Stimulated activated CD4-positive, alpha-beta T cell treated with anti-CD3 and anti-CD28 coated beads, Interleukin-12 subunit alpha, Interleukin-12 subunit beta, amount 100 ng/mL, for 24 hours (primary cell): ENCODE results near the gene GPER1.
A peak's percentile ranks its signal among the peaks of the same experiment; 100 is the strongest.
"Not testable (repeated sequence)": the region's sequence is repeated elsewhere in the genome, so short reads cannot be mapped to it uniquely, and the experiment has no call there.

Source experiments
- DNase-seq, 2 experiments: peaks; one replicate each; pipeline ENCODE4 v3.0.0-alpha.2; 2020; ENCODE audit warnings: low read depth in 2 of 2

Gene GPER1

DNA sequence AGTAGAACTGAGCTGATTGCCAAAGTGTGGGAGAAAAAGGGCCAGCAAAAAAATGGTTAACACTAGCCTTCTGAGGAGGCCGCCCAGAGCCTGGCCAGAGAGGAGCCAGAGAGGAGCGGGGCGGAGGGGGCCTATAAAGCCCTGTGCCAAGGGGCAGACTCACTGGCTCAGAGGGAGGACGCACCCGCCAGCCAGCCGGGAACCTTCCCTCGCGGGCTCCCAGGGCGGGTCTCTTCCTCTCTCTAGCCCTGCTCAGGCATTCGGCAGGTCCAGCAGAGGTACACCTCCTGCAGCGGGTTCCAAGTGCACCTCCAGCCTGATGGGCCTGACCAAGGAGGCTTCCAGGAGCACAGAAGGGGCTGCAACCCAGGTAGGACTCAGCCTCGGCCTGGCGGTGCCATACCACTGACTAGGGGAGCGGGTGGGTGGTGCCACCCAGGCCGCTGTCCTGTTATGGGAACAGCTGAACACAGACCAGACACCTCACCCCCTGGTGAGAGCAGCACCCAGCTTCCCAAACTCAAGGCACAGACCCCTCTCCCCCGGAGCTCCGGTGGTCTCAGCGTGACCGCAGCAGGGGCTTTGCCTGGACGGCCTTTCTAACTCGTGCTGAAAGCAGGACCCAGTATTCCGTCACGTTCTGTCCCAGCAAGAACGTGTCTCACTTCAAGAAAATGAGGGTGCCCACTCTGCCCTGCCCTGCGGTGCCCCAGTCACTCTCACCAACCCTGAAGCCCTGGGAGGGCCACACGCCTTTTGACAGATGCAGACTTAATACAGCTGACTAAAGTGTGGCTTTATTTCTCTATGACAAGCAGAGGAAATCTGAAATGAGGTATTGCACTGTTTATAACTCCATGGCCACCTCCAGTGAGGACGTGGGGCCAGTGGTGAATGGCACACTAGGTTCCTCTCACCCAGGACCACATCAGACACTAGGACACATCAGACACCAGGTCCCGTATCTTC, at the start of gene GPER1:
GPER1 (plus strand) TSS at position 162 of the 969 bp plus-strand sequence. CDS start 3,616 bp downstream, outside the sequence.
- DNase-seq, result no peak

DNA sequence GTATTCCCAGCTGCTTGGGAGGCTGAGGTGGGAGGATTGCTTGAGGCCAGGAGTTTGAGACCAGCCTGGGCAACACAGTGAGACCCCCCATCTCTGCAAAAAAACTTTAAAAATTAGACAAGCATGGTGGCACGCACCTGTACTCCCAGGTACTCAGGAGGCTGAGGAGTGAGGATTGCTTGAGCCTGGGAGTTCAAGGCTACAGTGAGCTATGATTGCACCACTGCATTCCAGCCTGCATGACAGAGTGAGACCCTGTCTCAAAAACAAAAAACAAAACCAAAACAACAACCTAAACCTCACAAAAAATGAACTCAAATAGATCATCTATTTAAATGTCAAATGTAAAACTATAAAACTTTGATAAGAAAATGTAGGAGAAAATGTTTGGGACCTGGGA, 47.7 kb upstream of the GPER1 start:
- DNase-seq, result not testable (repeated sequence)

- DNase-seq, result no peak
Observed at GRCh38 chr7:1040790-1041189, 47.1 kb upstream of the GPER1 start.

DNA sequence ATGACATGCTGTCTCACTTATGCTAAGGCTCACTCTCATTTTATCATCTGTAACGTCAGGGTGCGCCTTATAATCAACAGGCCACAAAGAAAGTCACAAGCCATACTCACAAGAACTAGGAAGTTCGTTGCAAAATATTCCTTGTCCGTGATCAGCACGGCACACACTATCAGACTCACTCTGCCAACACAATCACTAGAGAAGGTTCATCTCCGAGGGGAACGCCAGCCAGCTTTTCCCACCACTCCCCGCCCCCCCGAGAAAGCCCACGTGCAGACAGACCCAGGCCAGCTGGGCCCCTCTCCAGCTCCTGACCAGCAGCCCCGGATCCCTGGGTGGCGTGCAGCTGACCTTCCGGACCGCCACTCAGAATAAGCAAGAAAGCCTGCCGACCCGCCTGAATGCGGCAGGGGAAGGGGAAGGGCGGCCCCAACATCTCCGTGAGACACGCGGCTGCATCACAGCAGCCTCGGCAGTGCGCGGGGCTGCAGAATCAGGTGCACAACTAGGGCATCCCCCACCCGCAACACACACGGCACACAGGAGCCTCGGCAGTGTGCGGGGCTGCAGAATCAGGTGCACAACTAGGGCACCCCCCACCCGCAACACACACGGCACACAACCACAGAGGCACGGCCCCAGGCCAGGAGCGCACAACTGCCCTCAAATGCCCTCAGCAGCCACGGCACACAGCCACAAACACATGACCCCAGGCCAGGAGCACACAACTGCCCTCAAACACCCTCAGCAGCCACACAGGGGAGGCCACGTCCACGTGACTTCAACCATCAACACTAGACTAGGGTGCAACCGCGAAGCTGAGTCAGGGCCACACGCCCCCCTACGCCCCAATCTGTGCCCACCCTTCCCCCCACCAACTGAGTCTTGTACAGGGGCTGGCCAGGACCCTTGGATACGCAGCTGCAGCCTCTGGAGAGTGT, 46.1 kb upstream of the GPER1 start:
- no peak for DNase-seq

DNA sequence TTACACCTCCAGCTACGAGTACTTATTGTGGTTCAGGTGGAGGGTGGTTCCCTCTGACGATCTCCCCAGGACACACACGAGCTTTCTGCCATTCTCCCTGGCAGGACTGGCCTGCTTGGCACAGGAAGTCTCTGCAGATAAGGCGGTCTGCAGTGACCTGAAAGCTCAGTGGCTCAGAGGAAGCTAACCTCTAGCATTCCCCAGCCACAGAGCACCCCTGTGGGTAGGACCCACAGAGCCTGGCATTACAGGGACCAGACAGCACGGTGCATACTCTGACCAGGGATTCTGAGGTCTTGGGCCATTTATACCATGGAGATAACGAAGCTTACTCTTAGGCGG, 45.5 kb upstream of the GPER1 start:
- no peak for DNase-seq

DNA sequence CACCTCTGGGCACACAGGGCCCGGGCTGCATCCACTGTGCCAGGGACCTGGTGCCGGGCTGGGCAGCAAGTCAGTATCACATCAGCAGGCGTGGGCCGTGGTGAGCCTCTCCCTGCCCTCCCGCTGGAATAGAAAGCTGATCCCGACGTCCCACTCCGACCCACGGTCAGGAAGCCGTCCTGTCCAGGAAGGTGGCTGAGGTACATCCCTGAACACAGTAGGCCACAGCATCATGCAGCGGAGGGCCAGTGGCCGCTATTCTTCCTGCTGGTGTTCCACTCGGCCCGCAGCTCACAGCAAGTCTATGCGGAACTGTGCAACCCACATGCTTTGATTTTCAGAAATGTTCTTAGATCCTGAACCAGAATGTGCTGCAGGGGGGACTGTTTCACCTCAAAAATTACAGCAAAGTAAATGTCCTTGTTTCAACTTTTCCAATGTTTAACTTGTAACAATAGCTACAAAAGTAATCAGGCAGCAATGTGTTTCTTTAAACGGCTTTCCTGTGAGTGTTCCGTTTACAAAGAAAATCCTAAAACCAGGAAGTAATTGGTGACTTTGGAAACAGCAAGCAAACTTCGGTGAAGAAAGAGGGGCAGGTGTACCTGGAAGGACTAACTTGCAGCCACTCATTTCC, 44.2 kb upstream of the GPER1 start:
- DNase-seq, result no peak

DNA sequence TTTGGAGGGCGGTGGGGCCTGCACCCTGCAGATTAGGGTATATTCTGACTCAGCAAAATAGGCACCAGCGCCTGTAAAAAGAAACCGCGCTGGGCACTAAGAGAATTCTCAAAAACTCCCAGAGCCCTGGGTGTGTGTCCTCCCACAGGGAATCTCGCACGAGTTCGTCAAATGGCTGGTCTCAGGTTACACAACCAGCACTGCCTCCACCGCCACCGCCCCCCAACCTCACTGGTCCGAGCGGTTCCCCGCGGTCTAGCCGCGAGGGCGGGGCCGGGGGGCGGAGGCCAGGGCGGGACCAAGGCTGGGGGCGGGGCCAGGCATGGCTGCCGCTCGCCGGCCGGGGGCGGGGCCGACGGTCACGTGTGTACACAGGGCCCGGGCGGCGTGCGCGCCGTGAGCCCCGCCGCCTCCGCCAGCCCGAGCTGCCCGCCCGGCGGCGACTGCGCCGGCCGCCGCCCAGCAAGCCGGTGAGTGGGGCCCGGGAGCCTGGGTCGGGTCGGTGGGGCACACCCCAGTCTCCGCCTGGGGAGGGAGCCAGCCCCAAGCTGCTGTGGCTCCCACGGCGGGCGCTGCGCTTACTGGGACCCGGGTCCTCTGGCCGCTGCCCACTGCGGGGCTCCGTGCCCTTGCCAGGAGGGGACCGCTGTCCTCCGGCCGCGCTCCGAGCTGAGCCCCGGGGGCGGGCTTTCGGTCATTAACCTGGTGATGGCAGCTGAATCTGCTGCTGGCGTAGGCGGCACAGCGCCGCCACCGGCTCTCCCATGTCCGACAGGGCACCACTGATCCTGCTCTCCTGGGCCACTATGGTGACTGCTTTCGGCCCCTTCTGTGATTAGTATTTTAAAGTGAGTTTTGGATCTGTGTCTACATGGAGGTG, 43.5 kb upstream of the GPER1 start, which contains the start of gene GPR146:
GPR146 (plus strand) TSS at position 358 of the 880 bp plus-strand sequence. CDS start 12,970 bp downstream, outside the sequence.
- DNase-seq, result peak; percentile 79 to 93

DNA sequence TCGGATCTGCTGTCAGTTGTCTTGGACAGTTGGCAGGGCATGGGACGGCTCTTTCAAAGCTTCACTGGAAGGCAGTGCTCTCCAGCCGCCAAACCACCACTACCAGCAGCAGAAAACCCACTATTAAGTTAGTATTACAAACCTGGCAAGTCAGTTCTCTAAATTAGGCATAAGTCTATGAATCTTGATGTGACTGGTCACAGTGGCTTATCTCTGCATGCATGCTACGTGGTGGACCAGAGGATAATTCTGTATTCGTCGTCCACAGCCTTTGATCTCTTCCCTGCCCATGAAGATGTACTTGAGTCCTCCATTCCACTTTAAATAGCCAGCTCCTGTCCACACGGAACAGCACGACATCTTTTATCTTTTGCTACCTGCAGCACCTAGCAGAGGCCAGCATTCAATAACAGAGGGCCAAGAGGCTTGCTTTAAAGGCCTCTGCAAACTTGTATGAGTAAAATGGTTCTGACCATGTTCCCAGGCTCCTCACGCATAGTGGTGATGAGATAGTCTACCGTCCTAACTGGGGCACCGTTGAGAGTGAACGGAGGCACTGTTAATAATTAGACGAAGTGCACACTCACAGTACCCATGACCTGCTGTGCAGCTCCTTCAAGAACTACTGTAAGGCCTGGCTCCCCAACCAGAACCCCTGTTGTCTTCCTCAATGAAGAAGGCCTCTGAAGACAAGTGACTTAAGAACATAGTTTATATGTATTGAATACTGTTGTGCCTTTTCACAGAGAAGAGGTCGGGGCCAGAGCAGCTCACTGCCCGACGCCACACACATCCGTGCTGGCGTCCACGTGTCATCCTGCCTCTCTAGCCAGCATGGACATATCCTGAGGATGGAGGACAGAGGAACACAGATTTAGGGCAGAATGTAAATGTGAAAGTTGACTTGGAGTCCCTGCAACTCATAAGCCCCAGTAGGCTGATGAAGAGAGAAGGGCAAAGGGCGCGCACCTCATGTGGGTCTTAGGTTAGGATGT, 42.5 kb upstream of the GPER1 start:
- DNase-seq, result no peak

DNA sequence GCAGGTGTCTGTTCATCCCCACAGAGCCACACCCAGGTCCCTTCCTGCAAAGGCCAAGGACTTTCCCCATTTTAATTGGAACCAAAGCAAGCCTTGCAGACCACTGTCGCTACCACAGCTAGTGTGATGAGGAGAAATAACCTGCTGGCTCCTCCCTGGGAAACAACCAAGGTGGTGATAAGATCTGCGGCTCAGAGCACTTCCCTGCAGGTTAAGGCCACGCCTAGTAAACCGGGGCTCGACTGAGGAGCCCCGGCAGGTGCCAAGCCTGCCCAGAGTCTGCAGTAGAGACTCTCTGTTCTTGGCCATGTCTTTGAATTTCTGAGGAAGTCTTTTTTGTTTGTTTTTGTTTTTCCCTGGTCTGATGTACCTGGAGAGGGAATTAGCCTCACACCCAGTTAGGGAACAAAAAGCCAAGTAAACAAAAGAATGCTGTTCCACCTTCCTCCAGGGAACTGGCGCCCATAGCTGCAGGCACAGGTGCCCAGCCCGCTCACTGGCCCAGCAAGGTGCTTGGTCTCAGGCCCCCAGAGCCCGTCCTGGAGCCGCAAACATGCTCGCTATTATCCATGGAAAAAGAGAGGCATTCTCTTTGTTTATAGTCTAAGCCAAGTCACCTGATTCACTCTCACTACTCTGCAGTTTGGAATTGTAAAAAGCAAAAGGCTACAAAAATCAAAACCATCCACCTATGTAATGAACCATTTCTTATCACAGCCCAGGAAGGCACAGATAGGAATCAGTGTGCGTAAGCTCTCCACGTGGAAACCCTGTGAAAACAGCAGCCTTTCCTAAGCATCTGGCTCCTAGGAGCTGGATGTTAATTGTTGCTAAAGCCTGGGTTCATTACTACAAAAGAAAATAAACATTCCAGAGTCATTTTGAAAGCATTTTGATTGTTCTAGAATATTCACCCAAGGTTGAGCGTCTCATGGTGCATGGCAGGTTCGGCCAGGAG, 40.9 kb upstream of the GPER1 start:
- DNase-seq, result no peak

- no peak for DNase-seq
Observed at GRCh38 chr7:1049006-1049741, 38.7 kb upstream of the GPER1 start.

DNA sequence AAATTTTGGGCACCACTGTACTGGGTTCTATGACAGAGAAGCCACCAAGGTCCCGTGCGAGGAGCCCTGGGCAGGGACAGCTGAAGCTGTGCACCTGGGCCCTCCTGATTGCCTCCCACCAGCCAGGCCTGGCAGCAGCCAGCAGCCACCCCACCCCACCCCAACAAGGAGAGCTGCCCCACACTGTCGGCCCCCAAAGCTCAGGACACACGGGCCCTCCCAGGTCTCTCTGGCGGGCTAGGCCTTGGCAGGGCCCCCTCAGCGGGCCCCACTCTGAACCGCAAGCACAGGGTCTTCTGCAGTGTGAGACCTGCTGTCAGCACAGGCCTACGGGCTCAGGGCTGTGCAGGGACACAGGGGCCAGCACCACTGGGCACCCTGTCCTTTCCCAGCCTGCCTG, 38.1 kb upstream of the GPER1 start:
- DNase-seq, result no peak

- no peak for DNase-seq
Observed at GRCh38 chr7:1050254-1050906, 37.5 kb upstream of the GPER1 start.

DNA sequence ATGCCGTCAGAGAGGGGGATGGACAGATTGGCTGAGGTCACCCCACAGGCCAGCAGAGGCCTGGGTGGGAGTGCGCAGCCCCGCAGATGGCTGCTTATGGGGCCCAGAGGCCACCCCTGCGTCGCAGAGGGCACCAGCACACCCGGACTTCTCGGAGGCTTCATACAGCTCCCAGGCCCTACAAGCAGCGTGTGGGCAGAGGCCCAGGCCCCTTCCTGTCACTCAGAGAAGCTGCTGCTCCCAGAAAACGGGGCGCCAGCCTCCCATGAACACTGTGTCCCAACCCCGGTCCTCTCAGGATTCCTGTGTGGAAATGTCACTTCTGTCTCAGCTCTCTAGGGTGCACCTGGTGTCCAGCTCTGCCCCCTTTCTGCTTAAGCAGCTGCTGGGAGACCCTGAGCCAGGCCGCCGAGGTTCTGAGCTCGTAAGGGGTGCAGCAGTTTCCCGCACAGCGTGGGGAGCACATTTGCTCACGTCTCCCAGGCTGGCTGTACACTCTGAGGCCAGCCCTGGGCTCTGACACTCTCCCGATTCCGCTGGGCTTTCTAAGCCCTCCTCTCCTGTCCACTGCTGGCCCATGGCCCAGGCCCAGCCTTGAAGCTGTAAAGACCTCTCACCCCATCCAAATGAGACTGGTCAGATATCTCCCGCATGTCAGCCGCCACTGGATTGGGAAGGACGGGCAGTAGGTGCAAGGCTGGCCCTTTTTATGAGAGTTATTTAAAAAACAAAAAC, 36.8 kb upstream of the GPER1 start:
- no peak for DNase-seq

DNA sequence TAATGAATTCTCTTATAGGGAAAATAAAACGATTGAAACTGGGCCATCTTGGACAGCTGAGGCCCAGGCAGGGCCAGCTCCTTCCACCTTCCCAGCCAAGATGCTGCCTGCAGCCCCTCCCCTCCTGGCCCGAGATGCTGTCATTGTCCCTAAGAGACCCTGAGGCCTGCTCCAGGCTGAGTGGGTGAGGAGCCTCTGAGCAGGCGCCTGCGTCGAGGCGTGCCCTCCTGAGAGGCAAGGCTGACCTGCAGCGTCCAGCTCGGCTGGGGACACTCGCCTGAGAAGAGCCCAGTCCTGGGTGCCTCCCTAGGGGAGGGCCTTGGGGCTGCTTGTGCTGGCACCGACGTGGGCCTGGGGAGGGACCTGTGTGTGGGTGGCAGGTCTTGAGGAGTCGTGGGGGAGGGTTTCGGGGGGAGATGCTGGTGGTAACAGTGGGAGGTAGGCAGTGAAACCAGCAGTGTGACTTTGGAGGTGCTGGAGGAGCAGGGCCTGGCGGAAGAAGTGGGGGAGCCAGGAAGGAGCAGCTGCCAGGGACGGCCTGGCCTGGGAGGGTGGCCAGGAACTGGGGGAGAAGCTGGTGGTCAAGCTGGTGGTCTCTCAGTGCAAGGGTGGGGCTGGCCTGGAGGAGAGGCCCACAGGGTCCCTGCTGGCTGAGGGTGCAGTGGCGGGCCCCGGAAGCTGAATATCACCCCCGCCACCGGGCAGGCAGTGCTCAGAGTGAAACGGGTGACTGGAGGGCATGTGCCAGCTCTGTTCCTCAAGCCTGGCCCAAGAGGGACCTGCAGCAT, 35.7 kb upstream of the GPER1 start:
- no peak for DNase-seq

GRCh38 chr7:1053002-1053411, 34.9 kb upstream of the GPER1 start:
- no peak for DNase-seq
